ENCODE results near the gene TRIM7.
"Not testable (repeated sequence)": the region's sequence is repeated elsewhere in the genome, so short reads cannot be mapped to it uniquely, and the experiment has no call there.

Gene TRIM7

GRCh38 chr5:181212934-181213333 lies 7.9 kb upstream of the TRIM7 start:
- no peak for TF ChIP-seq CTCF (IDR thresholded peaks at IDR 0.05; ENCODE audit: low read depth, low read length, missing control alignments)
- no peak overlapping the region for H3K4me3 ChIP-seq (ENCODE audit: low read depth, low read length)
- in situ Hi-C loops (cut with HindIII; ENCODE audit: low sequenced_read_pairs) = no loop called here
- no peak for DNase-seq (ENCODE audit: low read depth)

- in situ Hi-C loops (cut with HindIII; ENCODE audit: low sequenced_read_pairs) = no loop called here
- TF ChIP-seq CTCF (IDR thresholded peaks at IDR 0.05; ENCODE audit: low read depth, low read length, missing control alignments) = no peak
- DNase-seq (ENCODE audit: low read depth) = no peak
- H3K4me3 ChIP-seq (ENCODE audit: low read depth, low read length) = no peak overlapping the region
These were observed 7.1 kb upstream of the TRIM7 start for GRCh38 chr5:181212080-181212479.

- no peak overlapping the region for H3K4me3 ChIP-seq (ENCODE audit: low read depth, low read length)
- in situ Hi-C loops (cut with HindIII; ENCODE audit: low sequenced_read_pairs) = no loop called here
- DNase-seq (ENCODE audit: low read depth) = no peak
- no peak for TF ChIP-seq CTCF (IDR thresholded peaks at IDR 0.05; ENCODE audit: low read depth, low read length, missing control alignments)
These were observed 6.2 kb upstream of the TRIM7 start for GRCh38 chr5:181211208-181211607.

- H3K4me3 ChIP-seq (ENCODE audit: low read depth, low read length); in situ Hi-C loops (cut with HindIII; ENCODE audit: low sequenced_read_pairs); DNase-seq (ENCODE audit: low read depth): not testable (repeated sequence)
These were observed 5.7 kb upstream of the TRIM7 start for GRCh38 chr5:181210698-181211097.

GRCh38 chr5:181210148-181210547 lies 5.2 kb upstream of the TRIM7 start:
- DNase-seq (ENCODE audit: low read depth); in situ Hi-C loops (cut with HindIII; ENCODE audit: low sequenced_read_pairs); H3K4me3 ChIP-seq (ENCODE audit: low read depth, low read length): not testable (repeated sequence)

GRCh38 chr5:181209006-181209405 lies 4.0 kb upstream of the TRIM7 start:
- DNase-seq (ENCODE audit: low read depth); H3K4me3 ChIP-seq (ENCODE audit: low read depth, low read length); in situ Hi-C loops (cut with HindIII; ENCODE audit: low sequenced_read_pairs): not testable (repeated sequence)

- TF ChIP-seq CTCF (IDR thresholded peaks at IDR 0.05; ENCODE audit: low read depth, low read length, missing control alignments) = no peak
- H3K4me3 ChIP-seq (ENCODE audit: low read depth, low read length) = peak overlapping the region; percentile 54
- in situ Hi-C loops (cut with HindIII; ENCODE audit: low sequenced_read_pairs) = no loop called here
- no peak for DNase-seq (ENCODE audit: low read depth)
These were observed 2.9 kb upstream of the TRIM7 start for GRCh38 chr5:181207960-181208253.

- in situ Hi-C loops (cut with HindIII; ENCODE audit: low sequenced_read_pairs) = no loop called here
- peak; percentile 76 for DNase-seq (ENCODE audit: low read depth)
- H3K4me3 ChIP-seq (ENCODE audit: low read depth, low read length) = peak overlapping the region; percentile 54
- TF ChIP-seq CTCF (IDR thresholded peaks at IDR 0.05; ENCODE audit: low read depth, low read length, missing control alignments) = no peak
These were observed 2.4 kb upstream of the TRIM7 start for GRCh38 chr5:181207214-181207959.
